Suppressor macrophage treated with lipopolysaccharide for 1 hour (primary cell): ENCODE results near the gene ACAP2.
"Not testable (repeated sequence)": the region's sequence is repeated elsewhere in the genome, so short reads cannot be mapped to it uniquely, and the experiment has no call there.

Experiments
- DNase-seq, 3 donors: peaks; one replicate each; pipeline ENCODE4 v3.0.0-alpha.2; 2020 to 2022

The ACAP2 gene

GRCh38 chr3:195240171-195240701, 202.6 kb downstream of the ACAP2 start:
- DNase-seq = no peak

- DNase-seq = no peak
These were observed 203.7 kb downstream of the ACAP2 start for GRCh38 chr3:195239121-195239520.

GRCh38 chr3:195238586-195239118, 204.2 kb downstream of the ACAP2 start:
- no peak for DNase-seq

- no peak for DNase-seq
These were observed 204.7 kb downstream of the ACAP2 start for GRCh38 chr3:195238081-195238571.

- DNase-seq = no peak
These were observed 205.8 kb downstream of the ACAP2 start for GRCh38 chr3:195236801-195237570.

GRCh38 chr3:195236076-195236798, 206.6 kb downstream of the ACAP2 start:
- no peak for DNase-seq

- DNase-seq = no peak
These were observed 212.6 kb downstream of the ACAP2 start for GRCh38 chr3:195230244-195230643.

- DNase-seq = not testable (repeated sequence)
These were observed 213.9 kb downstream of the ACAP2 start for GRCh38 chr3:195228886-195229285.

- DNase-seq = no peak
These were observed 214.9 kb downstream of the ACAP2 start for GRCh38 chr3:195227871-195228270.

GRCh38 chr3:195226900-195227447, 215.8 kb downstream of the ACAP2 start:
- DNase-seq = peak in 2 of 3 donors; percentile 15 to 23

GRCh38 chr3:195226445-195226844, 216.4 kb downstream of the ACAP2 start:
- DNase-seq = no peak

GRCh38 chr3:195224980-195225580, 217.7 kb downstream of the ACAP2 start:
- DNase-seq = no peak
